Activated naive CD8-positive, alpha-beta T cell treated with anti-CD3 and anti-CD28 coated beads, Interleukin-2, amount 50 U/mL, for 24 hours (primary cell): ENCODE data around the gene CHSY3.

ENCODE experiments used
- ATAC-seq: fragments of 150-1000 bp; cut with Tn5 transposase; one replicate; pipeline ENCODE4 v1.10.0; 2021
- DNase-seq: peaks from one replicate; pipeline ENCODE4 v3.0.0; 2021
- H3K27ac Mint-ChIP-seq: one replicate; pipeline ENCODE4 v1.8.0; 2021; ENCODE audit warnings: mild to moderate bottlenecking, mixed read lengths
- H3K27me3 Mint-ChIP-seq: one replicate; pipeline ENCODE4 v1.8.0; 2021; ENCODE audit warnings: mixed read lengths
- H3K36me3 Mint-ChIP-seq: one replicate; pipeline ENCODE4 v1.8.0; 2021; ENCODE audit warnings: low read depth, mixed read lengths
- H3K4me1 Mint-ChIP-seq: one replicate; pipeline ENCODE4 v1.8.0; 2021; ENCODE audit warnings: mixed read lengths
- H3K4me3 Mint-ChIP-seq: one replicate; pipeline ENCODE4 v1.8.0; 2021; ENCODE audit warnings: mild to moderate bottlenecking, moderate library complexity, mixed read lengths
- H3K9me3 Mint-ChIP-seq: one replicate; pipeline ENCODE4 v1.8.0; 2021; ENCODE audit warnings: mixed read lengths

Gene CHSY3

GRCh38 chr5:130111746-130112145 is 207.5 kb downstream of the CHSY3 start:
- H3K4me1 Mint-ChIP-seq, result no peaks in the 10 kb centered on the region
- H3K27ac Mint-ChIP-seq, result no peak overlapping the region
- no peaks in the 10 kb centered on the region for H3K9me3 Mint-ChIP-seq
- no peak for DNase-seq
- ATAC-seq, result no peak
- H3K4me3 Mint-ChIP-seq, result no peak overlapping the region
- H3K27me3 Mint-ChIP-seq, result peaks cover 5% of the 10 kb centered on the region
- no peaks in the 10 kb centered on the region for H3K36me3 Mint-ChIP-seq

- DNase-seq, result no peak
- no peak for ATAC-seq
- no peak overlapping the region for H3K27ac Mint-ChIP-seq
- no peaks in the 10 kb centered on the region for H3K9me3 Mint-ChIP-seq
- H3K4me1 Mint-ChIP-seq, result no peaks in the 10 kb centered on the region
- peaks cover 5% of the 10 kb centered on the region for H3K27me3 Mint-ChIP-seq
- H3K36me3 Mint-ChIP-seq, result no peaks in the 10 kb centered on the region
- no peak overlapping the region for H3K4me3 Mint-ChIP-seq
Measured at GRCh38 chr5:130112246-130112645, 208.0 kb downstream of the CHSY3 start.

DNA sequence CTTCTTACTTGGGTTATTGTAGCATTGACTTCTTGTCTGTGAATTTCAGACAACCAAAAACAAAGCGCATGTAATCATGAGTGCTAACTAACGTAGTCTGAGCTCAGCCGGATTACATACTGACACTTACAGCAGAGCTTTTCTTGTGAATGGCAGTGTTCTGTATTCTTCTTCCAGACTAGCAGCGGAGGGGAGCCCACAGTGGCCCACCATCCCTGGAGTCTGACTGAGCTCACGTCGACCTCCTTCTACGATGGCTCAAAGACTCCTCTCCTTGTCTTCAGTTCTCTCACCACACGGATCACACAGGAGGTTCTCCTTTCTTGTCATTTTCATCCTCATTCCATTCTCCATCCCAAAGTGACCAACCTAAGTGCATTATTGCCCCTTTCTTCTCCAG is 211.4 kb downstream of the CHSY3 start:
- no peak overlapping the region for H3K27ac Mint-ChIP-seq
- H3K4me1 Mint-ChIP-seq, result no peaks in the 10 kb centered on the region
- H3K4me3 Mint-ChIP-seq, result no peak overlapping the region
- ATAC-seq (no peak), DNase-seq (no peak)
- no peaks in the 10 kb centered on the region for H3K36me3 Mint-ChIP-seq
- H3K27me3 Mint-ChIP-seq, result peaks cover 2% of the 10 kb centered on the region
- H3K9me3 Mint-ChIP-seq, result no peaks in the 10 kb centered on the region

DNA sequence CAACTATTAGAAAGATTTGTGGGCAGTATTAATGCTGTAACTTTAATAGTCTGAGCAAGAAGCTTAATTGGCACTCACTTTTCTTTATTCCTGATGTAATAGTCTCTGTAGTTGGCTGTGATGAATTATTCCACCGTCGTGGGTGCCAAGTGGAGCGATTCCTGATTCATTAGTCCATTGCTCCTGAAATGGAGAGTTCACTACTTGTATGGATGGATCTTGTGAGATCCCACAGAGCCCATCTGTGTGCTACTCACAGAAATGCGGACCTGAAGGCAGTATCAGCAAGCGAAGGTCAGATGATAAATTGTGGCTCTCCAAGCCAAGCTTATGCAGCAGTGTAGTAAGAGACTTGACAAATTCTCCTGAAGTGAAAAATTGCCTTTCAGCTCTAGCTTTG is 212.2 kb downstream of the CHSY3 start:
- peaks cover 5% of the 10 kb centered on the region for H3K27me3 Mint-ChIP-seq
- H3K36me3 Mint-ChIP-seq, result no peaks in the 10 kb centered on the region
- H3K4me3 Mint-ChIP-seq, result no peak overlapping the region

DNA sequence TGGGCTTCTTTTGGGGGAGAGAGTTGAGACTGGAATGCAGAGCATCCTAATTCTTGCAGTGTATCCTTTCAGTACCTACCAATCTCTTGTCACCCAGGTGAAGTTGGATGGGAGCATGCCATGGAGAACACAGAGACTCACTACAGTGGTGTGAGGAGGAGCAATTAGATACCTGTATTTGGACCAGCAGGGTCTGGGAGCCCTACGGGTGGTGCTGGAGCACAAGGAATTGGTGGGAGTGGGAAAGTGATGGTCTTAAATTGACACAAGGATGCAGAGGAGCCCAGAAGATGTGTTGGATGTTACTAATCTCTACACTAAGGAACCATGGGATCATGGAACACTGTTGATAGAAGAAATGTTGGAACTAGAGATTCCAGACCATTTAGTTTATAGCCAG is 212.7 kb downstream of the CHSY3 start:
- H3K27ac Mint-ChIP-seq, result no peak overlapping the region
- DNase-seq (no peak), ATAC-seq (no peak)
- H3K27me3 Mint-ChIP-seq, result peaks cover 5% of the 10 kb centered on the region
- H3K9me3 Mint-ChIP-seq, result no peaks in the 10 kb centered on the region
- H3K4me3 Mint-ChIP-seq, result no peak overlapping the region
- H3K4me1 Mint-ChIP-seq, result no peaks in the 10 kb centered on the region
- no peaks in the 10 kb centered on the region for H3K36me3 Mint-ChIP-seq

More for the DNA sequence above, 212.2 kb downstream of the CHSY3 start:
- DNase-seq (no peak), ATAC-seq (no peak)
- no peaks in the 10 kb centered on the region for H3K4me1 Mint-ChIP-seq
- no peaks in the 10 kb centered on the region for H3K9me3 Mint-ChIP-seq
- H3K27ac Mint-ChIP-seq, result no peak overlapping the region

- H3K4me3 Mint-ChIP-seq, result no peak overlapping the region
- H3K36me3 Mint-ChIP-seq, result no peaks in the 10 kb centered on the region
- H3K27ac Mint-ChIP-seq, result no peak overlapping the region
- H3K9me3 Mint-ChIP-seq, result no peaks in the 10 kb centered on the region
- no peak for ATAC-seq
- no peaks in the 10 kb centered on the region for H3K4me1 Mint-ChIP-seq
- H3K27me3 Mint-ChIP-seq, result no peaks in the 10 kb centered on the region
- no peak for DNase-seq
Measured at GRCh38 chr5:130126746-130127145, 222.5 kb downstream of the CHSY3 start.

DNA sequence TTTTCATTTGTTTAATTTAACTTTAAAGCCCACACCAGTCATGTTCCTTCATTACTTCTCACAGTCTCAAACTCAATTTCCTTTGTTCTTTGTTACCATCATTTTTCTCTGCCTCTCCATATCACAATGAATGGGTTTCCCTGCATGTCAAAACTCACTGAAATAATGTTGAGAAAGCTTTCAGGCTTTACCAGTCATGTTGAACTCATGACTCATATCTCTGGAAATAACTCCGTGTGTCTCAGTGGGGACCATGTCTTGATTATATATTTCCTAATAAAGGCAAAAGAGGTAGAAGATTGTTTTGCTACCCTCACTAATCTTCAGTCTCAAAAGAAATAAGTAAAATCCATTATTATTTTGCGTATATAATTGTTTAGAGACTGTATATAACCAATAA is 231.2 kb downstream of the CHSY3 start:
- no peak for ATAC-seq

GRCh38 chr5:130136300-130136699 is 232.0 kb downstream of the CHSY3 start:
- no peak for DNase-seq
- no peak for ATAC-seq
- H3K27ac Mint-ChIP-seq, result no peak overlapping the region
- no peaks in the 10 kb centered on the region for H3K36me3 Mint-ChIP-seq
- peaks cover 2% of the 10 kb centered on the region for H3K27me3 Mint-ChIP-seq
- H3K4me3 Mint-ChIP-seq, result no peak overlapping the region
- H3K4me1 Mint-ChIP-seq, result no peaks in the 10 kb centered on the region
- no peaks in the 10 kb centered on the region for H3K9me3 Mint-ChIP-seq

More for the DNA sequence above, 231.2 kb downstream of the CHSY3 start:
- no peak overlapping the region for H3K27ac Mint-ChIP-seq
- no peaks in the 10 kb centered on the region for H3K36me3 Mint-ChIP-seq
- H3K27me3 Mint-ChIP-seq, result peaks cover 2% of the 10 kb centered on the region
- H3K4me1 Mint-ChIP-seq, result no peaks in the 10 kb centered on the region
- no peak overlapping the region for H3K4me3 Mint-ChIP-seq
- H3K9me3 Mint-ChIP-seq, result no peaks in the 10 kb centered on the region
- DNase-seq, result no peak

GRCh38 chr5:130137681-130138080 is 233.4 kb downstream of the CHSY3 start:
- no peak for ATAC-seq
- H3K36me3 Mint-ChIP-seq, result no peaks in the 10 kb centered on the region
- H3K4me1 Mint-ChIP-seq, result no peaks in the 10 kb centered on the region
- no peak overlapping the region for H3K4me3 Mint-ChIP-seq
- DNase-seq, result no peak
- peaks cover 2% of the 10 kb centered on the region for H3K27me3 Mint-ChIP-seq
- no peaks in the 10 kb centered on the region for H3K9me3 Mint-ChIP-seq
- no peak overlapping the region for H3K27ac Mint-ChIP-seq

DNA sequence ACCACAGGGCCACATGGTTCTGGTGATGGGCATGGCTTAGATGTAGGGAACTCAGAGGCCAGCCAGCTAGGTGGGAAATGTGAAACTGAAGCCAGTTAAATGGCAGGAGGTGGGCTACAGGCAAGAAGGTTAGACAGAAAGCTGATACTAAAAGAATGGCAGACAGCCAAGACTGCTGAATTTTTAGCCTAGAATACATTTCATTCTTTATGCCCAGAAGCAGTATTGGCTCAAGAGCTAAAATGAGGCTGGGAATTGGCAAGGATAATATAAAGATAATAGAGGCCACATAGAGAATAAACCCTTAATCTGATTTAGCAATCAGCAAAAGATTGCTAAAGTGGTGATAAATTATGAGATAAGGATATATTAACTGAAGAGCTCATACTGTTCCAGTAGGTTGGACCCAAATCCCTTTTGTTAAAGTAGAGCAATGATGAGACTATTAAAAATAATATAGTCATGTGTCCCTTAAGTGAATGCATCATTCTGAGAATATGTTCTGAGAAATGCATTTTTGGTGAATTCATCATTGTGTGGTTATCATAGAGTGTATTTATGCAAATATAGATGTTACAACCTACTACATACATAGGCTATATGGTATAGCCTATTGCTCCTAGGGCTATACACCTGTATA is 234.3 kb downstream of the CHSY3 start:
- H3K27me3 Mint-ChIP-seq, result peaks cover 2% of the 10 kb centered on the region
- H3K4me1 Mint-ChIP-seq, result no peaks in the 10 kb centered on the region
- DNase-seq (no peak), ATAC-seq (no peak)
- no peak overlapping the region for H3K4me3 Mint-ChIP-seq
- H3K27ac Mint-ChIP-seq, result no peak overlapping the region
- H3K9me3 Mint-ChIP-seq, result no peaks in the 10 kb centered on the region
- no peaks in the 10 kb centered on the region for H3K36me3 Mint-ChIP-seq

GRCh38 chr5:130141659-130142320 is 237.5 kb downstream of the CHSY3 start:
- no peaks in the 10 kb centered on the region for H3K36me3 Mint-ChIP-seq
- H3K4me3 Mint-ChIP-seq, result no peak overlapping the region
- no peak overlapping the region for H3K27ac Mint-ChIP-seq
- H3K27me3 Mint-ChIP-seq, result no peaks in the 10 kb centered on the region
- H3K4me1 Mint-ChIP-seq, result no peaks in the 10 kb centered on the region
- no peak for DNase-seq
- ATAC-seq, result no peak
- H3K9me3 Mint-ChIP-seq, result no peaks in the 10 kb centered on the region

DNA sequence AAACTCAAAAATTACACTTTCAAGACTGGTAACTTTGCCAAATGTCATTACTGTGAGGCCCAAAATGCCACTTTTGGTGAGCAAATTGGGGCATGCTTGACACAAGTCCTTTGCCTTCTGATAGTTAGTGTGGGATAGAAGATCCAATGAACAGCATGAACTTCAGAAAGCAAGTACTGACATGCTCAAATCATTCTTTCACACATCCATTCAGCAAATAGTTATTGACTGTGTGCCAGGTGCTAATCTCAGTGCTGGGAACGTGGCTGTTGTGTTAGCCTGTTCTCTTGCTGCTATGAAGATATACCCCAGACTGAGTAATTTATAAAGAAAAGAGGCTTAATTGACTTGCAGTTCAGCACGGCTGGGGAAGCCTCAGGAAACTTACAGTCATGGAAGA is 247.0 kb downstream of the CHSY3 start:
- H3K4me3 Mint-ChIP-seq, result no peak overlapping the region
- no peak overlapping the region for H3K27ac Mint-ChIP-seq
- ATAC-seq, result no peak
- no peak for DNase-seq
- H3K4me1 Mint-ChIP-seq, result no peaks in the 10 kb centered on the region
- H3K9me3 Mint-ChIP-seq, result peaks cover 9% of the 10 kb centered on the region
- H3K36me3 Mint-ChIP-seq, result no peaks in the 10 kb centered on the region
- H3K27me3 Mint-ChIP-seq, result no peaks in the 10 kb centered on the region

- H3K4me1 Mint-ChIP-seq, result no peaks in the 10 kb centered on the region
- ATAC-seq (no peak), DNase-seq (no peak)
- no peaks in the 10 kb centered on the region for H3K9me3 Mint-ChIP-seq
- no peak overlapping the region for H3K27ac Mint-ChIP-seq
- no peaks in the 10 kb centered on the region for H3K36me3 Mint-ChIP-seq
- H3K27me3 Mint-ChIP-seq, result peaks cover 4% of the 10 kb centered on the region
- no peak overlapping the region for H3K4me3 Mint-ChIP-seq
Measured at GRCh38 chr5:130155345-130156011, 251.2 kb downstream of the CHSY3 start.

DNA sequence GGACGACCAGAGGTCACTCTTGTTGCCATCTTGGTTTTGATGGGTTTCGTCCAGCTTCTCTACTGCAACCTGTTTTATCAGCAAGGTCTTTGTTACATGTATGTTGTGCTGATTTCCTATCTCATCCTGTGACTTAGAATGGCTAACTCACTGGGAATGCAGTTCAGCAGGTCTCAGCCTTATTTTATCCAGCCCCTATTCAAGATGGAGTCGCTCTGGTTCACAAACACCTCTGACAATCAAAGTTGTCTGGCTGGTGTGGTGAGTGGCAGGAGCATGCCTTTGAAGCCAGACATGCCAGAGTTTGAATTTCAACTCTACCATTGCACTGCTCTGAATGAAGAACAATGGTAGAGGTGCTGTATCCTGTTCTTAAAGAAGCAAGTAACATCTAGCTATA is 253.8 kb downstream of the CHSY3 start:
- Mint-ChIP-seq H3K27me3 (peaks cover 5% of the 10 kb centered on the region), H3K4me1 (no peaks in the 10 kb centered on the region), H3K9me3 (no peaks in the 10 kb centered on the region), H3K27ac (no peak overlapping the region), H3K36me3 (no peaks in the 10 kb centered on the region), H3K4me3 (no peak overlapping the region)
- DNase-seq, result no peak
- no peak for ATAC-seq

DNA sequence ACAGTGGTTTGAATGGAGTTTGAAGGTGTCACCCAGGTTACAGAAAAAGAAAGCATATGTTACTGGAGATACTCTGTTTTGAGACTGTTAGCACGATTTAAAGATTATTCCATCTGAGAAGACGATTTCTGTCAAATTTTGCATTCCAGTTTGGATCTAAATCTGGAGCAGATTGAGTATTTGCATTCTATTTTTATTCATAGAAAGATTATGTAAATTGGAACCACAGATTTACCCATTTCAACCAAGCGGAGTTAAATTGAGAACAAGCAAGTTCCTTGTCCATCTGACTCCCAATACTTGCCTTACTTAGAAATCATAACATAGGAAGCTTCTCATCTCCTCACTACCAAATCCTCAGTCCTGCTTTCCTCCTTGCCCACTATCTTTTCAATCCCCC is 255.7 kb downstream of the CHSY3 start:
- Mint-ChIP-seq H3K27ac (no peak overlapping the region), H3K36me3 (no peaks in the 10 kb centered on the region), H3K9me3 (no peaks in the 10 kb centered on the region), H3K4me1 (no peaks in the 10 kb centered on the region), H3K4me3 (no peak overlapping the region), H3K27me3 (peaks cover 5% of the 10 kb centered on the region)
- DNase-seq (no peak), ATAC-seq (no peak)
